Measurements from ENCODE around the gene CTSE. TPM values are rescaled to one million over a fixed set of nuclear protein-coding genes. Genes with fewer than 3 reads are reported as not detected.

The CTSE gene
- total and polyA plus RNA-seq, 2 of the 8 experiments (the other 6 are each of a cell fraction or from before 2014, with no cell fraction given): 0.03 TPM; not detected in 1

GRCh38 chr1:205993068-205993467, 30.6 kb downstream of the CTSE start:
- H2BK20ac ChIP-seq (ENCODE audit: low read length): no peak overlapping the region
- H2BK12ac ChIP-seq (ENCODE audit: low read depth, low read length): no peak overlapping the region
- no peak for DNase-seq (ENCODE audit: low read depth in 1 of 2, low spot score in 2 of 2)
- 88% methylated on average over 1 of the region's 1 CpG; no CpG with 5 or more reads in 1 of the 2 experiments for WGBS, 2 experiments (ENCODE audit: extremely low coverage in 1 of 2, insufficient coverage in 1 of 2, insufficient read length in 1 of 2, insufficient replicate concordance in 2 of 2, low coverage in 1 of 2, low lambda C conversion rate in 2 of 2, missing lambda C conversion rate in 1 of 2)
- H3K4ac ChIP-seq (replicated peaks; ENCODE audit: insufficient read length, low read depth, low read length): no peak overlapping the region
- no peaks in the 10 kb centered on the region for H3K9me3 ChIP-seq (ENCODE audit: insufficient read depth in 2 of 2, low read depth in 1 of 2, low read length in 1 of 2)
- no peak overlapping the region for H2AK5ac ChIP-seq (ENCODE audit: low read depth, low read length)
- no peak overlapping the region for H2BK15ac ChIP-seq (ENCODE audit: low read length)
- H2AFZ ChIP-seq (ENCODE audit: low read length): no peak overlapping the region
- no peak overlapping the region for H3K23ac ChIP-seq (ENCODE audit: insufficient read length)
- no peak overlapping the region for H4K8ac ChIP-seq (ENCODE audit: extremely low read depth, insufficient read depth, low read length)
- no peak overlapping the region for H4K91ac ChIP-seq (replicated peaks; ENCODE audit: insufficient read length, low read length)
- H4K5ac ChIP-seq (ENCODE audit: insufficient read length, low read depth, low read length): no peak overlapping the region
- no peak overlapping the region for H3K4me2 ChIP-seq (ENCODE audit: insufficient read depth in 1 of 2, low read depth in 2 of 2, low read length in 2 of 2)
- no peak overlapping the region for H3K14ac ChIP-seq (ENCODE audit: insufficient read length)
- no peaks in the 10 kb centered on the region for H3K23me2 ChIP-seq (ENCODE audit: low read depth, low read length)
- H3K36me3 ChIP-seq (ENCODE audit: control insufficient read depth in 2 of 4, insufficient read depth in 4 of 4, low read length in 3 of 4): no peaks in the 10 kb centered on the region
- H3K27ac ChIP-seq (ENCODE audit: low read depth, low read length): no peak overlapping the region
- no peaks in the 10 kb centered on the region for H3K79me1 ChIP-seq (ENCODE audit: low read depth, low read length)
- H3K79me2 ChIP-seq (ENCODE audit: control insufficient read depth in 1 of 2, insufficient read depth in 2 of 2, low read length in 2 of 2): no peaks in the 10 kb centered on the region
- POLR2A ChIA-PET (ENCODE audit: partially characterized antibody): no interaction called here
- no peaks in the 10 kb centered on the region for H4K20me1 ChIP-seq (replicated peaks in 1 of 2; ENCODE audit: control insufficient read depth in 1 of 2, insufficient read depth in 2 of 2, low read length in 2 of 2)
- no peak overlapping the region for H3K4me3 ChIP-seq (ENCODE audit: extremely low read depth in 1 of 4, insufficient read depth in 2 of 4, low read depth in 3 of 4, low read length in 4 of 4)
- H3K27me3 ChIP-seq (replicated peaks in 1 of 4; ENCODE audit: control insufficient read depth in 3 of 4, extremely low read depth in 1 of 4, insufficient read depth in 3 of 4, low read length in 3 of 4): peaks cover 4 to 12% (median 11%) of the 10 kb centered on the region in 4 experiments; a peak in 6 of 7 replicates
- H3K9ac ChIP-seq (replicated peaks in 1 of 4; ENCODE audit: extremely low read depth in 1 of 4, low read depth in 3 of 4, low read length in 3 of 4): no peak overlapping the region
- no peak overlapping the region for H2BK120ac ChIP-seq (replicated peaks; ENCODE audit: low read depth, low read length)
- H3K18ac ChIP-seq (ENCODE audit: extremely low read depth, low read length): no peak overlapping the region
- H2BK5ac ChIP-seq (ENCODE audit: low read depth, low read length): no peak overlapping the region
- CTCF ChIA-PET (ENCODE audit: partially characterized antibody): interaction anchor here (0.7 to 4.5 kb wide), 5 partner anchors 10 to 74 kb away, joined by 3 to 26 read pairs (median 11); no protein-coding TSS in a partner anchor
- H3K56ac ChIP-seq (replicated peaks; ENCODE audit: insufficient read length, low read depth, low read length): no peak overlapping the region
- peaks cover 0 to 4% (median 3%) of the 10 kb centered on the region in 4 experiments; a peak in 3 of 7 replicates for H3K4me1 ChIP-seq (replicated peaks in 1 of 4; ENCODE audit: control insufficient read depth in 3 of 4, insufficient read depth in 4 of 4, low read length in 3 of 4)
- no peak for FAIRE-seq
- TF ChIP-seq BCL11A (IDR thresholded peaks at IDR 0.05; ENCODE audit: low read depth in 2 of 2, low read length in 2 of 2) (no peak), BACH1 (IDR thresholded peaks at IDR 0.05; ENCODE audit: low read length) (no peak), KDM5A (IDR thresholded peaks at IDR 0.05; ENCODE audit: low read length) (no peak), KDM4A (IDR thresholded peaks at IDR 0.05; ENCODE audit: low read depth, low read length, severe bottlenecking) (no peak), HDAC2 (IDR thresholded peaks at IDR 0.05; ENCODE audit: borderline replicate concordance in 1 of 2, low read depth in 2 of 2, low read length in 2 of 2) (no peak), FOSL1 (IDR thresholded peaks at IDR 0.05; ENCODE audit: insufficient read depth, low read depth, low read length) (no peak), POLR2AphosphoS5 (IDR thresholded peaks at IDR 0.05; ENCODE audit: low read depth, low read length) (no peak), ATF3 (IDR thresholded peaks at IDR 0.05; ENCODE audit: insufficient read depth, low read depth, low read length) (no peak), TCF12 (IDR thresholded peaks at IDR 0.05; ENCODE audit: low read depth, low read length) (no peak)
- TF ChIP-seq, protein P1, sequence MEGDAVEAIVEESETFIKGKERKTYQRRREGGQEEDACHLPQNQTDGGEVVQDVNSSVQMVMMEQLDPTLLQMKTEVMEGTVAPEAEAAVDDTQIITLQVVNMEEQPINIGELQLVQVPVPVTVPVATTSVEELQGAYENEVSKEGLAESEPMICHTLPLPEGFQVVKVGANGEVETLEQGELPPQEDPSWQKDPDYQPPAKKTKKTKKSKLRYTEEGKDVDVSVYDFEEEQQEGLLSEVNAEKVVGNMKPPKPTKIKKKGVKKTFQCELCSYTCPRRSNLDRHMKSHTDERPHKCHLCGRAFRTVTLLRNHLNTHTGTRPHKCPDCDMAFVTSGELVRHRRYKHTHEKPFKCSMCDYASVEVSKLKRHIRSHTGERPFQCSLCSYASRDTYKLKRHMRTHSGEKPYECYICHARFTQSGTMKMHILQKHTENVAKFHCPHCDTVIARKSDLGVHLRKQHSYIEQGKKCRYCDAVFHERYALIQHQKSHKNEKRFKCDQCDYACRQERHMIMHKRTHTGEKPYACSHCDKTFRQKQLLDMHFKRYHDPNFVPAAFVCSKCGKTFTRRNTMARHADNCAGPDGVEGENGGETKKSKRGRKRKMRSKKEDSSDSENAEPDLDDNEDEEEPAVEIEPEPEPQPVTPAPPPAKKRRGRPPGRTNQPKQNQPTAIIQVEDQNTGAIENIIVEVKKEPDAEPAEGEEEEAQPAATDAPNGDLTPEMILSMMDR (IDR thresholded peaks at IDR 0.05; ENCODE audit: control extremely low read depth in 1 of 3, insufficient read depth in 1 of 3, low read depth in 1 of 3, low read length in 3 of 3): no peak

All from H1 (cell line).